Measurements from ENCODE around the gene ARMC5.

DNA sequence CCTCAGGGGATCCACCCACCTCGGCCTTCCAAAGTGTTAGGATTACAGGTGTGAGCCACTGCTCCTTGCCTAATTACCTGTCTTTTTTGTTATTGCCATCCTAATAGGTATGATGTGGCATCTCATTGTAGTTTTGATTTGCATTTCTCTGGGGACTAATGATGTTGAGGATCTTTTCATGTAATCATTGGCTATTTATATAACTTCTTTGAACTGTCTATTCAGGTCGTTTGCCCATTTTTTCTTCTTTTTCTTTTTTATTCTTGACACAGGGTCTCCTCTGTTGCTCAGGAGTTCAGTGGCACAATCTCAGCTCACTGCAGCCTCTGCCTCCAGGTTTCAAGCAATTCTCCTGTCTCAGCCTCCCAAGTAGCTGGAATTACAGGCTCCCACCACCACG is 11.3 kb downstream of the ARMC5 start:
- TF ChIP-seq, protein P1, sequence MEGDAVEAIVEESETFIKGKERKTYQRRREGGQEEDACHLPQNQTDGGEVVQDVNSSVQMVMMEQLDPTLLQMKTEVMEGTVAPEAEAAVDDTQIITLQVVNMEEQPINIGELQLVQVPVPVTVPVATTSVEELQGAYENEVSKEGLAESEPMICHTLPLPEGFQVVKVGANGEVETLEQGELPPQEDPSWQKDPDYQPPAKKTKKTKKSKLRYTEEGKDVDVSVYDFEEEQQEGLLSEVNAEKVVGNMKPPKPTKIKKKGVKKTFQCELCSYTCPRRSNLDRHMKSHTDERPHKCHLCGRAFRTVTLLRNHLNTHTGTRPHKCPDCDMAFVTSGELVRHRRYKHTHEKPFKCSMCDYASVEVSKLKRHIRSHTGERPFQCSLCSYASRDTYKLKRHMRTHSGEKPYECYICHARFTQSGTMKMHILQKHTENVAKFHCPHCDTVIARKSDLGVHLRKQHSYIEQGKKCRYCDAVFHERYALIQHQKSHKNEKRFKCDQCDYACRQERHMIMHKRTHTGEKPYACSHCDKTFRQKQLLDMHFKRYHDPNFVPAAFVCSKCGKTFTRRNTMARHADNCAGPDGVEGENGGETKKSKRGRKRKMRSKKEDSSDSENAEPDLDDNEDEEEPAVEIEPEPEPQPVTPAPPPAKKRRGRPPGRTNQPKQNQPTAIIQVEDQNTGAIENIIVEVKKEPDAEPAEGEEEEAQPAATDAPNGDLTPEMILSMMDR (conservative IDR thresholded peaks at IDR 0.05 in 1 of 2, IDR thresholded peaks at IDR 0.05 in 1 of 2; ENCODE audit: extremely low read depth in 1 of 2, insufficient read depth in 1 of 2, low read depth in 1 of 2, low read length in 2 of 2): no peak
- no peak for TF ChIP-seq EZH2 (IDR thresholded peaks at IDR 0.05; ENCODE audit: borderline replicate concordance, low read length)

Measured in mammary epithelial cell (primary cell).